HG03460 (cell line): ENCODE results near the gene ABCA9.

Source experiments
- ATAC-seq: cut with Tn5 transposase; IDR thresholded peaks from one replicate; pipeline ENCODE4 v1.9.1; 2021; ENCODE audit not compliant: unreplicated experiment

Gene ABCA9

DNA sequence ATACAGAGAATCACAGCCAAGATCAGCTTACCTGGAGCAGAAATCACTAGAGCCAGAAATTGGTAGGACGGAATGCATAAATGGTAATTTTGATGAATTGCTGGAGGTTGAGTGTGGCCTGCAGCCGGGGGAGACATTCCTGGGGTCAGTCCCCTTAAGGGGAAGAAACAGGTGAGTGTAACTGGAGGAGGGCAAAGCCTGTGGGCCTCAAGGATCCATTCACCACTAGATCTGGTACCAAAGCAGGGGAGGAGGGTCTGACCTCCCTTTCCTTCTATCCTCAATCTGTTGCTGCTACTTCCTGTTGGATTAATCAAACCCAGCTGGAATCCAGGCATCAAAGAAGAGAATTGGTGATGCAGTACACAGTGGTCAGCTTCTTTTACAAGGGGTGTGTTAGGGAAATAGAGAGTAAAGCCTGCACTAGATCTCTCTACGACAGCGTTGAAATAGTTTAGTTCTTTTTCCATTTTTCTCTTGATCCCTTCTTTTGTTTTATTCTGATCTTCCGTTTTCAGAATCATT is 8.6 kb upstream of the ABCA9 start:
- no peak for ATAC-seq

DNA sequence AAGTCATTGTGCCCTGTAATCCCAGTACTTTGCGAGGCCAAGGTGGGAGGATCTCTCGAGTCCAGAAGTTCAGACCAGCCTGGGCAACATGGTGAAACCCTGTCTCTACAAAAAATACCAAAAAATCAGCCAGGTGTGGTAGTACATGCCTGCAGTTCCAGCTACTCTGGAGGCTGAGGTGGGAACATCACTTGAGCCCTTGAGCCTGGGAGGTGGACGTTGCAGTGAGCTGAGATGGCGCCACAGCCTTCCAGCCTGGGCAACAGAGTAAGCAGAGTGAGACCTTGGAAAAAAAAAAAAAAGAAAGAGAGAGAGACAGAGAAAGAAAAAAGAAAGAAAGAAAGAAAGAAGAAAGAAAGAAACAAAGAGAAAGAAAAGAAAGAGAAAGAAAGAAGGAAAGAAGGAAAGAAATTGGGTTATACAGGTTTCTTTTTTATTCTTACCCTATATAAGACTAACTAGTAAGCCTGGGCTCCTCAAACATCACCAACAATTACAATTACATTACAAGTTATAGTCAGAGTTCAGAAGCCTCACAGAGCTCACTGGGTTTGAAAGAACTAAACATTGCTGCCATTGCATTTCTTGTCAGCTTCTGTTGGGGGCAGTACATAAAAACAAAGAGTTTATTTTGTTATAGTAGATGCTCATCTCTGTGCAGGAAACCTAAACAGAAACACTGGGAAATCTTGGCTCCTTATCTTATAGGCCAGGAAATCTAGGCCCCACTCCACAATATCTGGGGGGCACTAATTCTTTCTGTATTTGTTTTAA is 6.7 kb upstream of the ABCA9 start:
- ATAC-seq: no peak

DNA sequence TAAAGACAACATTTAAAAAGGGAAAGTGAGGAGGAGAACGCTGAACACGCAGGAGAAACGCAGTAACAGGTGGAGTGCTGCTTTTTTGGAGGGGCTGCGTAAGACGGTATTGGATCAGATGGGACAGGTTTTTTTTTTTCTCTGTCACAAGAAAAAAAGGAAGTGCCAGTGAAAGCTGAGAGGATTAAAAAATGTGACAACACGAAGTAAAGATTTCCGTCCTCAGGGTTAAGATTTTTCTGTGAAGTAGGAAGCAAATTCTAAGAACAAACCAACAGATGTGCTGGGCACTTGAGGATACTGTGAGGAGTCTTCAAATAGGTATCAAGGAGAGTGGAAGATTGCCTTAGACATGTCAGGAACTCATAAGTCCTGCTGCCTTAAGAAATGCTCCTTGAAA is 5.8 kb upstream of the ABCA9 start:
- no peak for ATAC-seq

DNA sequence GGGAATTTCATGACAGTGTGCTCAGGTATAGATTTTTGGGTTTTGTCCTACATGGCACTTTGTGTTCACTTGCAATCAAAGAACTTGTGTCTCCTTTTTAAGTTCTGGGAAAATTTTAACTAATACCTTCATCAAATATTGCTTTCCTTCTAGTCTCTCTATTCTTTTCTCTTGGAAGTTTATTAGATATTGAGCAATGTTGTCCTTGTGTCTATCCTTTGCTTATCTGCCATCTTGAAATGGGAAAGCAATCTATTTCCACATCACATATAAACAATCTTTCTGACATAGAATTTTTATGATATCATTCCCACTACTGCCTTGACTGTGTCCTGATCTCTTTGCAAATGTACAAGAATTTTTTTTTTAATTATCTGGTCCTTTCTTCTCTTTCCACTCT is 4.4 kb upstream of the ABCA9 start:
- no peak for ATAC-seq

DNA sequence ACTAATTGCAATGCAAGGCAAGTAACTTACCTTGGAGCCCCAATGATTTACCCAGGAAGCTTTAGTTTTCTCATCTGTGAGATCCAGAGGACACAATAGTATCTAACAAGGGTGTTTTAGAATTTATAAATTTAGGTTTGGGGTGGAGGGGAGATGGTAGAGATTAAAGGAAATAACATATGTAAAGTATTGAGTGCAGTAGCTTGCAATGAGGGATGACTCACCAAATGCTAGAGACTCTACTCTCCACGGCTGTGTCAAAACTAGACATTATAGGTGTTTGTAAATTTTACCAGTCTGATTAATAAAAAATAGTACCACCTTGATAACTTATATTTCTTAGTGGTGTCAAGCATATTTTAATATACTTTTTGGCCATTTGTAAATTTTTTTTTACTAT is 3.7 kb upstream of the ABCA9 start:
- ATAC-seq: no peak

DNA sequence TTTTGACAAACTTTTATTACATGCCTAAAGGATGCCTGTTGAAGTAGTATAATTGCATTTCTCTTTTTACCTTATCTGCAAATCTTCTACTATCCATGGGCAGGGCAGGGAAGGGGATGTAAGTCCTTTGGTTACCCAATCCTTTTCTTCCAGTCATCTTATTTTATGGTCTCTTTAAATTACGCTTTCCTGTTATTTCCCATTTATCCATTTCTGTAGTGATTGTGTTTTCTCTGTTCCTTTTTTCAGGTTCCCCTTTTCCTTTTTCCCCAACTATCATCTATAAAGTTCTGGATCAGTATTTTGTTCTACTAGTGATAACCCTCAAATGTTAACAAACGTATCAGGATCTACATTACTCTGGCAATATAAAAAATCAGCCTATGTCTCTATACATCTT is 3.3 kb upstream of the ABCA9 start:
- ATAC-seq: no peak

DNA sequence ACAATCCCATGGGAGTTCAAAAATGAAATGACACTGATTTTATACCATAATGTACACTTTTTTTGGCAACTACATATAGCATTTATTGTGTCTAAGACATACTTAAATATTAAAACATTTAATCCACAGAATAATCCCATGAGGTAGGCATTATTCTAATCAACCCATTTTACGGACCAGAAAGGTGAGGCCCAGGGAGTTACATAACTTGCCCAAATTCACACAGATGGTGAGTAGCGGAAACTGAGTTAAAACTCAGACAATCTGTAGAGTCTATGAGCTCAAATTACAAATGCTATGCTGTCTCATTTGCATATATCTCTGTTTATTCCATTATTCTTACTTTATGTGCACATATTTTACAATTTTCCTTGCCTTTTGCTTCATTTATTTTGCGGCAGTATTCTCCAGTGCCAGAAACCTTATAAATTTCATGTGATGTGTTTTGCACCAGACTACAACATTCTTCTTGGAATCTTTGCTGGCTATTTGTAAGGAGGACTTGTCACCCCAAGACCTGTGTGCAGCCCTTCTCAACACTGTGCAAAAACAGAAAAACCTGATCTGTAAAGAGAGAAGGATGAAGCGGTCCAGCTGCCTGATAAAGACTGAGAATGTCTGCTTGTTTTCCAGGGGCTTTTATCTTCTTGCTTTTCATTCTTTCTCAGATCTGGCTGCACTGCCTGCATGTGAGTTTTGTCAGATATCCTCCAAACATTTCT is 2.3 kb upstream of the ABCA9 start:
- ATAC-seq: no peak

DNA sequence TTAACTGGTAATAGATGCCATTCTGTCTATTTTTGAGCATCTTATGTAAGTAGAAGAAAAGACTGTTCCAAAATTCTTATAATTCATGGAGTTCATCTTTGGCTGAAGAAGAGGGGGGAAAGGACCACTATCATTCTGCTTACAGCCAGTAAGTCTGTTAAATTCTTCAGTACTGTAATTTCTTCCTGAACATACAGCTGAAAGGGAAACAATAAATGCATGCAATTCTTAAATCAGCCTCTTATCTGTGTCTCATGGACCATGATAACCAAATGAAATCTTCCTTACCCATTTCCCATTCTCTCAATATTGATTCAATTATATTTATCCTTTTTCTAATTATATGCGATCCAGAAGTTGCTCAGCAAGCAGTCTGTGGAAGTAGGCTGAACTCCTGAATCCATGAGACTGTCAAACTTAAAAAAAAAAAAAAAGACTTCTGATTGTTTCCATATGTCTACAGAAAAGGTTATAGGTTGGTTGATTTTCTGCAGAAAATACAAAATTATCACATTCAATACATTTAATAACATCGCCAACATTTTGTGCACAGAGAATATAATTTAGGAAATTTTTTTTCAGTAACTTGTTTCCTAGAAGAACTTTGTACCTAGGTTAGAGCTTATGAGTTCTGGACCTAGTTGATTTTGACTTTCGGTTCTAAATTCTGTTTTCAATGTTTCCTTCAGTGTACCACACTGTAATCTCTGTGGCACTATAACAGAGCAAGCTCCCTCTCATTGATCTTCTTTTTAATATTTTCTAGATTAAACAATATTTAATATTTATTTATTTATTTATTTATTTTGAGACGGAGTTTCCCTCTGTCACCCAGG is 1.2 kb upstream of the ABCA9 start:
- ATAC-seq: no peak

DNA sequence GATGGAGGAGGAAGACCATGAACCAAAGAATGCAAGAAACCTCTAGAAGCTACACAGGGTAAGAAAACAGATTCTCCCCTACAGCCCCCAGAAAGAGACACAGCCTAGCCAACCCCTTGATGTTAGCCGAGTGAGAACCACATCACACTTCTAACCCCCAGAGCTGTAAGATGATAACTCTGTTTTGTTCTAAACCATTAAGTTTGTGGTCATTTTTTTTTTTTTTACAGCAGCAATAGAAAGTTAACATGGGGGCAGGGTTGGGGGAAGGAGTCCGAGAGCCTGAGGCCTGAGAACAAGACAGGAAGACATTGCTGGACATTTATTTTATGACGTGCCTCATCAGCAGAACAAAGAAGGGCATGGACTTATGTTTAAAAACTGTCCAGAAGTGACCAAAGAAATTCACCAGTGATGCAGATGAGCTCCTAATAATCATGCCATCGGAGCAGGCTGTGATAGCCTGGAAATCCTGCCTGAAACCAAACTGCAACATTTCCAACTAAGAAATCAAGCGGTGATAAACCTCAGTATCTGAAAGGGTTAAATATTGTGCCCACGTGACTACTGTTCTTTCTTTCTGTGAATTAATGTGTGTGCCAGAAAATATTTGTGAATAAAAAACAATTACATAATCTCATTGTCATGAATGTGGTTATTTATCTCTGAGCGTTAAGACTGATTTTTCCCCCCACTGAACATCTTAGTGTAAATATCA is 1.1 kb downstream of the ABCA9 start:
- no peak for ATAC-seq

DNA sequence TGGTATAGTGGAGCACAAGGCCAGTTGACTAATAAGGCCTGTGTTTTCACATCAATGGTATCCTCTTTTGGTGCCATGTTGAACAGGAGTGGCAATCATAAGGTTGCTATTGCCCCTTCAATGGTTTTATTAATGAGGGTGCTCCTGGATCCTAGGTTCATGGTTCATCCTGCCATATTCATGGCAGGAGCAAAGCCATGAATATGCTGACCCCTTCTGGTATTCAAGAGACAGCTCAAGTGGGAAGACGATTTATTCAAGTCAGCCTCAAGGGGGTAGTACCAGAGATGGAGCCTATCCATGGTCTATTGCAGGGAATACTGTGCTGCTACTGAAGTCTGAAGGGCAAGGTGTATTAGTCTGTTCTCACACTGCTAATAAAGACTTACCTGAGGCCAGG is 2.6 kb downstream of the ABCA9 start:
- ATAC-seq: no peak

DNA sequence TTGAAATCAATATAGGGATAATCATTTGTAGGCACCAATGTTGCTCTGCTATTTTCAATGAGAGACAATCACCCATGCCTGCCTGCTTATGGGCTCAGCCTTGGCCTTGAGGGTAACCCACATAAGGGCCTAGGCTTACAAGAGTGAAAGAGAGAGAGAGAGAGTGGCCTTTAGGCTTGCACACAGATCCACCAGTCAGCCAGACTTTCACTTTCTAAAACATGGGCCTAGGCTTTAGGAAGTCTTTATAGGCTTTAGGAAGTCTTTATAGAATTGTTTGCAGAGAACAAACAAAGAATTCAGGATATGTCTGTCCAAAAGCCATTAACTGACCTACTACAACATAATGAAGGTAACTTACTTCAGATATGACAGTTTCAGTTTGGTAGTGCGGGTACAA is 3.4 kb downstream of the ABCA9 start:
- ATAC-seq: no peak

DNA sequence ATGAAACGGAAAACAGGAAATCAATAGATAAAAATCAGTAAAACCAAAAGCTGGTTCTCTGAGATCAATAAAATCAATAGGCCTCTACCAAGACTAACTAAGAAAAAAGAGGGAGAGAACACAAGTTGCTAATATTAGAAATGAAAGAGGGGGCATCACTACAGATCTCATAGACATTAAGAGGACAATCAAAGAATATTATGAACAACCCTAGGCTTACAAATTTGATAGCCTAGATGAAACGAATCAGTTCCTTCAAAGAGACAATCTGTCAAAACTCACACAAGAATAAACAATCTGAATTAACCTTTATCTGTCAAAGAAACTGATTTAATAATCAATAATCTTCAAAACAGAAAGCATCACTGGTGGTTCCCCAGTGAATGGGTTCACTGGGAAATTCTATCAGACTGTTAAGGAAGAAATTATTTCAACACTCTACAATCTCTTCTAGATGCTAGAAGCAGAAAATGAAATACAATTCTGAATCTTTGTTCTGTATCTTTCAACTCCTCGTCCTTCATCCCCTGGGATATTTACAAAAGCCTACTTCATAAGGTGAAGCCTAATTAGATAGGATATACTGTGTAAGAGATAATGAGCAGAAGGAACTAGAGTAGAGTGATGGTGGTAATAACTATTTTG is 4.4 kb downstream of the ABCA9 start:
- no peak for ATAC-seq

DNA sequence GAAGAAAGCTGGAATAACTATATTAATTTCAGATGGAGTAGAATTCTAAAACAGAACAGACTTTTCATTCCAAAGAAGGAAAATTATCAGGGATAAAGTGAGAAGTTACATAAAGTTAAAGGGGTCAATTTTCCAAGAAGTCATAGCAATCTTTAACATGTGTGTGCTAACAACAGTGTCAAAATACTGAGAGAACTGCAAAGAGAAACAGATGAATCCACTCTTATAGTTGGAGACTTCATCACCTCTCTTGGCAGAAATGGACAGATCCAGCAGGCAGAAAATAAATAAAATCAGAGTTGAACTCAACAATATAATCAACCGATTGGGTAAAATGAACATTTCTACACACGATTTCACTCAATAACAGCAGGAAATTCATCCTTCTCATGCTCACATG is 5.4 kb downstream of the ABCA9 start:
- ATAC-seq: no peak

DNA sequence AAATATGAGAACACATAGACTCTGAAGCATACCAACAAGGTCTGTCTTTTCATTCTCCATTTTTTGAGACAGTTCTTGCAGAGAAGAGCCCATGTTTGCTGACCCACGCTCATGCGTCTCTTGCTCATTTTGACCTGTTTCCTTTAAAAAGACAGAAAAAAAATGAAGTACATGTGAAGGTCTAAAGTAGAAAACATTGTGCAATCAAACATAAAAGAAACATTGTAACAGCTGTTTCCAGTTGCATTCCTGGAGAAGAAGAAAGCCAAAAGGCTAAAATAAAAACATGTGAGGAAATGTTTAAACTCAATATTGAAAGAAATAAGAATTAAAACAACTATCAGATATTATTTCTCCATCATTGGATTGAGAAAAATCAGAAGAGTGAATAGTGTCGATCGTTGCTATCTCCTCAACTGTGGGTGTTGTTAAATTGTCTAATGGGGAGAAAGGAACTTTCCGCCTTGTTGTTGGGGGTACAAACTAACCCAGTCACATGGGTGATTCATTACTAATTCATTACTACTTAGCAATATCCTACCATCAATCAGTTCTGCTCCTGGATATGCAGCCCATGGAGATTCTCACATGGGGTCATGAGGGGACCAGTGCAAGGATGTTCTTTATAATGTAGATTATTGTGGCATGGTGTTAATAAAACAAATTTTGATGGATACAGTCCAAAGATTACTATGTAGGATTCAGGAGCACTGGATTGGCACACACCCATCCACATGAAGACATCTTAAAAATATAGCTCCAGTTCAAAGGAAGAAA is 9.5 kb downstream of the ABCA9 start:
- ATAC-seq: no peak

DNA sequence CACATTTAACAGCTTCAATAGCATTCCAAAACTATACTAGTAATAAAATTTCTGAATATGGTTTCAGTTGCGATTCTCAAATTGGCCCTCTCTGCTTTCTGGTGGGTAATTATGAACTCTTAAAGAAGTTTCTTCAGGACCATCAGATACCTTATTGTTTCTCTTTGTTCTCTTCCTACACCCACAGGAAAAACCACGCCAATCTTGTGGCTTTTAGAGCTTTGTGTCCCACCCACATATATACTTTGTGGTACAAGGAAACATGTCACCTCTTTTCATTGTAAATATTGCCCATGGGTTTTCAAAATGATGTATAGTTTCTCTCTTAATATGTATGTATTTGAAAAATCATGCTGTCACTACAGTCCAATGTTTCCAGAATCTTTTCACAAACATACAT is 12.1 kb downstream of the ABCA9 start:
- no peak for ATAC-seq

DNA sequence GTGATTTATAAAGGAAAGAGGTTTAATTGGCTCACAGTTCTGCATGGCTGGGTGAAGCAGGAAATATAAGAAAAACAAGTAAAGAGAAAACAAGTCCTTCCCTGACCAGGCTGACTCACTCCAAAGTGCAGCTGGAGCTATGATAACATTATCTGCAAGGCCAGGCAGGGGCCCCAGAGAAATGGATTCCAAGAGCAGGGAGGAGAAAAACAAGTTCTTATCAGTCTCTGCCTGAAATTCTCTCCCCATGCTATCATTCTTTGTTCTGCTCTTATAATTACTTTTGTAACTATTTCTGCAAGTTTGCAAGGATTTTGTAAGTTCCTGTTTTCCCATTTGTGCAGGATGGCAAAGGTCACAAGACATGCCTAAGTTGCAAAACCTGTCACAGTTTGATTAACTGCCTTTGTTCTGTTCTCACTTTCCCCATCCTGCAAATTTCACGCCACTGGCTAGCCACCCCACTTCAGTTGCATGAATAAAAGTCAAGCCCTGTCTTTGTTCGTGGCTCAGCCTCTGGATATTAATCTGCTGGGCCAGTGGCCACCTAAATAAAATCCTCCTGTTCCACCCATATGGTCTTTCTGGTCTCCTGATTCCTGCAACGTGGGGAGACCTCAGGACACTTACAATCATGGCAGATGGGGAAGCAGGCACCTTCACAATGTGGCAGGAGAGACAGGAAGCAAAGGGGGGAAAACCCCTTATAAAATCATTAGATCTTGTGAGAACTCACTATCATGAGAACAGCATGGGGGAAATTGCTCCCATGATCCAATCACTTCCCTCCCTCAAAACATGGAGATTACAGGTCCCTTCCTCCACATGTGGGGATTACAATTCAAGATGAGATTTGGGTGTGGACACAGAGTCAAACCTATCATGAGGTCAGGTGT is 13.1 kb downstream of the ABCA9 start:
- no peak for ATAC-seq

DNA sequence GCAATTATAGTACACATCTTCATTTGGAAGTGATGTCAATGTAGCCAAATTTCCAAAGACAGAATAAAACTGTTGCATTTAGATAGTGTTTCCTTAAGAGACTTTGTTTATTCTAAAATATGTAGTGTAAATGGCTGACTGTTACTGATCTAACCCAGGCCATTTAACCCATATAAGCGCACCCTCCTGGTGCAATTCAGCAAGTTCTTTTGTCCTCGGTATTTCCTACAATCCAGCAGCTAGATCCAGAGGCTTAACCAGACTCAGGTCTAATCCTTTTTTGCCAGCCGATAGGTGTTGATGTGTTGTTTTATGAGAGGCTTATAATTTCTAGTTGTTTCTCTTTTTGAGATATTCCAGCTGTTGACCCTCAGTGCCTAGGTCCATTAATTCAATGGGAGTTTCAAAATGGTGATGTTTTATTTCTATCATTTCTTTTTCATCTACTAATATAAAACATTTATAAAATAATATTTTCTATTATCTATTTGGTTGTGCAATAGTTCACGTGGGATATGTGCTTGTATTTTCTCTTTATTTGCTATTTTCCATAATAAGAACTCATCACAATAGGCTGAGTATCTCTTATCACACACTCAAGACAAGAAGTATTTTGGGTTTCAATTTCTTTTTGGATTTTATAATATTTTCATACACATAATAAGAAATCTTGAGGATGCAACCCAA is 14.5 kb downstream of the ABCA9 start:
- no peak for ATAC-seq

DNA sequence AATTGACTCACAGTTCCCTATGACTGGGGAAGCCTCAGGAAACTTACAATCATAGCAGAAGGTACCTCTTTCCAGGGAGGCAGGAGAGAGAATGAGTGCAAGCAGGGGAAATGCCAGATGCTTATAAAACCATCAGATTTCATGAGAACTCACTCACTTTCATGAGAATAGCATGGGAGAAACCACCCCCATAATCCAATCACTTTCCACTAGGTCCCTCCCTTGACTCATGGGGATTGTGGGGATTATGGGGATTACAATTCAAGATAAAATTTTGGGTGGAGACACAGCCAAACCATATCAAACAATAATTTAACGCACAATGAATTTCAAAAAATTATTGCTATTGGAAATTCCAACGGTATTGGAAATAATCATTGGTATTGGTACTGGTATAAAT is 15.1 kb downstream of the ABCA9 start:
- ATAC-seq: no peak
